ENCODE measurements around the gene HENMT1.
"Not testable (repeated sequence)": the region's sequence is repeated elsewhere in the genome, so short reads cannot be mapped to it uniquely, and the experiment has no call there.

HENMT1 gene

GRCh38 chr1:108670131-108670773 lies 9.4 kb upstream of the HENMT1 start:
- no peak for DNase-seq

- no peak for DNase-seq
Observed at GRCh38 chr1:108669679-108670078, 8.8 kb upstream of the HENMT1 start.

- no peak for DNase-seq
Observed at GRCh38 chr1:108668777-108669176, 7.9 kb upstream of the HENMT1 start.

- DNase-seq: not testable (repeated sequence)
Observed at GRCh38 chr1:108667422-108667821, 6.5 kb upstream of the HENMT1 start.

GRCh38 chr1:108665771-108666170 lies 4.9 kb upstream of the HENMT1 start:
- DNase-seq: no peak

GRCh38 chr1:108665067-108665466 lies 4.2 kb upstream of the HENMT1 start:
- no peak for DNase-seq

GRCh38 chr1:108664481-108664880 lies 3.6 kb upstream of the HENMT1 start:
- DNase-seq: no peak

- no peak for DNase-seq
Observed at GRCh38 chr1:108663074-108663473, 2.2 kb upstream of the HENMT1 start.

GRCh38 chr1:108657356-108658080 lies 3.4 kb downstream of the HENMT1 start:
- DNase-seq: no peak

GRCh38 chr1:108653431-108654105 lies 7.3 kb downstream of the HENMT1 start:
- no peak for DNase-seq

GRCh38 chr1:108646648-108647269 lies 14.1 kb downstream of the HENMT1 start:
- no peak for DNase-seq

- no peak for DNase-seq
Observed at GRCh38 chr1:108646265-108646647, 14.6 kb downstream of the HENMT1 start.

GRCh38 chr1:108645564-108646184 lies 15.2 kb downstream of the HENMT1 start:
- DNase-seq: no peak

GRCh38 chr1:108644984-108645383 lies 15.9 kb downstream of the HENMT1 start:
- no peak for DNase-seq

GRCh38 chr1:108643492-108644335 lies 17.2 kb downstream of the HENMT1 start:
- DNase-seq: peak; percentile 34 to 79 (median 60)

- not testable (repeated sequence) for DNase-seq
Observed at GRCh38 chr1:108640863-108641262, 20.0 kb downstream of the HENMT1 start.

GRCh38 chr1:108639899-108640560 lies 20.9 kb downstream of the HENMT1 start:
- DNase-seq: no peak

- no peak for DNase-seq
Observed at GRCh38 chr1:108636876-108637275, 24.0 kb downstream of the HENMT1 start.

GRCh38 chr1:108634521-108634920 lies 26.4 kb downstream of the HENMT1 start:
- no peak for DNase-seq

- DNase-seq: no peak
Observed at GRCh38 chr1:108628665-108629064, 32.2 kb downstream of the HENMT1 start.

GRCh38 chr1:108627951-108628350 lies 32.9 kb downstream of the HENMT1 start:
- no peak for DNase-seq

- peak in 1 of 3 experiments; percentile 16 for DNase-seq
Observed at GRCh38 chr1:108627256-108627655, 33.6 kb downstream of the HENMT1 start.
